ENCODE data around the gene ARHGAP19. TPM values are rescaled to one million over a fixed set of nuclear protein-coding genes. Genes with fewer than 3 reads are reported as not detected.
A peak's percentile ranks its signal among the peaks of the same experiment; 100 is the strongest.

ARHGAP19 gene
- total and polyA plus RNA-seq, 2 donors (not counting 3 experiments of a cell fraction or from before 2014, with no cell fraction given) = 6.8 to 20.0 TPM

- no peaks in the 10 kb centered on the region for H3K79me2 ChIP-seq (ENCODE audit: control insufficient read depth, insufficient read depth, low read length)
- H3K9me1 ChIP-seq (replicated peaks; ENCODE audit: control insufficient read depth, extremely low read depth, insufficient read depth, low read length) = no peaks in the 10 kb centered on the region
- peak within 1 kb of the TSS; percentile 95 for H3K4me2 ChIP-seq (ENCODE audit: insufficient read depth, low read length)
- H2AFZ ChIP-seq (ENCODE audit: low read depth, low read length) = peak within 1 kb of the TSS; percentile 92
- POLR2A ChIA-PET = interaction anchor here (1.2 to 1.9 kb wide), 2 partner anchors 14 to 40 kb away, joined by 3 to 10 read pairs; partner anchors contain the start of gene FRAT2
- peak; percentile 89 for FAIRE-seq
- no peaks in the 10 kb centered on the region for H3K27me3 ChIP-seq (ENCODE audit: control insufficient read depth in 2 of 2, insufficient read depth in 2 of 2, low read length in 2 of 2)
- H4K20me1 ChIP-seq (replicated peaks; ENCODE audit: control insufficient read depth, extremely low read depth, insufficient read depth, low read length) = no peaks in the 10 kb centered on the region
- DNase-seq (ENCODE audit: low read depth, low spot score) = peak; percentile 93
- no TSS peak for BruUV-seq (replicated peaks)
- H3K4me3 ChIP-seq (replicated peaks in 1 of 3; ENCODE audit: insufficient read depth in 1 of 3, low read depth in 1 of 3, low read length in 3 of 3) = peak within 1 kb of the TSS; percentile 39 to 74 (median 58)
- peaks cover 15% of the 10 kb centered on the region for H3K4me1 ChIP-seq (ENCODE audit: control insufficient read depth, extremely low read depth, insufficient read depth, low read length)
- intact Hi-C loops (cut with micrococcal nuclease) = loop anchor here (1.0 kb wide), 1 partner anchor 27 kb away; the partner anchor contains the start of gene ARHGAP19
- peak within 1 kb of the TSS; percentile 95 for H3K27ac ChIP-seq (ENCODE audit: insufficient read depth, low read depth, low read length)
- H3K9ac ChIP-seq (replicated peaks; ENCODE audit: extremely low read depth, insufficient read depth, low read length) = peak within 1 kb of the TSS; percentile 95
- dilution Hi-C loops (cut with MboI; ENCODE audit: extremely low pct_ligation_motif_present, low sequenced_read_pairs) = no loop called here
- no peaks in the 10 kb centered on the region for H3K9me3 ChIP-seq (replicated peaks; ENCODE audit: control insufficient read depth, insufficient read depth, low read length)
- H3K36me3 ChIP-seq (ENCODE audit: control insufficient read depth in 2 of 2, extremely low read depth in 1 of 2, insufficient read depth in 2 of 2, low read length in 2 of 2) = no peaks in the 10 kb centered on the region
- TF ChIP-seq POLR2AphosphoS5 (IDR thresholded peaks at IDR 0.05; ENCODE audit: insufficient read depth, low read depth, low read length) (peak; percentile 69), POLR2A (IDR thresholded peaks at IDR 0.05; ENCODE audit: low read depth, low read length) (peak; percentile 26), JUN (IDR thresholded peaks at IDR 0.05; ENCODE audit: borderline replicate concordance, insufficient read depth, insufficient read length, low read depth) (peak; percentile 16), CTCF (IDR thresholded peaks at IDR 0.05; ENCODE audit: extremely low read depth in 1 of 2, insufficient read depth in 1 of 2, low read depth in 1 of 2, low read length in 2 of 2) (no peak), GATA2 (IDR thresholded peaks at IDR 0.05; ENCODE audit: insufficient read depth, insufficient read length, low read depth, low read length) (no peak), FOS (IDR thresholded peaks at IDR 0.05; ENCODE audit: borderline replicate concordance, insufficient read depth, low read length) (no peak)
- CTCF ChIA-PET = interaction anchor here (0.9 to 3.5 kb wide), 5 partner anchors 14 to 246 kb away, joined by 3 to 37 read pairs (median 7); no protein-coding TSS in a partner anchor
Observed at GRCh38 chr10:97318772-97319651, 26.6 kb upstream of the ARHGAP19 start, which contains the start of gene FRAT1. Gene FRAT1 (plus strand): TSS chr10:97319271. CDS start chr10:97319454, 183 bp downstream.

Measured in endothelial cell of umbilical vein (primary cell).